Activated T-cell treated with anti-CD3 and anti-CD28 coated beads, Interleukin-2, amount 50 U/mL, for 24 hours (primary cell): ENCODE data around the gene NKD2.

Experiments
- DNase-seq: peaks from one replicate; pipeline ENCODE4 v3.0.0-alpha.2; 2020
- H3K27ac Mint-ChIP-seq: 2 replicates; pipeline ENCODE4 v1.8.0; 2020; ENCODE audit warnings: mild to moderate bottlenecking, mixed read lengths
- H3K27me3 Mint-ChIP-seq: 2 replicates; pipeline ENCODE4 v1.8.0; 2020; ENCODE audit warnings: mixed read lengths
- H3K36me3 Mint-ChIP-seq: 2 replicates; pipeline ENCODE4 v1.8.0; 2020; ENCODE audit warnings: low read depth, mixed read lengths
- H3K4me1 Mint-ChIP-seq: 2 replicates; pipeline ENCODE4 v1.8.0; 2020; ENCODE audit warnings: low read depth, mixed read lengths
- H3K4me3 Mint-ChIP-seq: 2 replicates; pipeline ENCODE4 v1.8.0; 2020; ENCODE audit warnings: mild to moderate bottlenecking, moderate library complexity, mixed read lengths
- H3K9me3 Mint-ChIP-seq: 2 replicates; pipeline ENCODE4 v1.8.0; 2020; ENCODE audit warnings: mixed read lengths

NKD2 gene

DNA sequence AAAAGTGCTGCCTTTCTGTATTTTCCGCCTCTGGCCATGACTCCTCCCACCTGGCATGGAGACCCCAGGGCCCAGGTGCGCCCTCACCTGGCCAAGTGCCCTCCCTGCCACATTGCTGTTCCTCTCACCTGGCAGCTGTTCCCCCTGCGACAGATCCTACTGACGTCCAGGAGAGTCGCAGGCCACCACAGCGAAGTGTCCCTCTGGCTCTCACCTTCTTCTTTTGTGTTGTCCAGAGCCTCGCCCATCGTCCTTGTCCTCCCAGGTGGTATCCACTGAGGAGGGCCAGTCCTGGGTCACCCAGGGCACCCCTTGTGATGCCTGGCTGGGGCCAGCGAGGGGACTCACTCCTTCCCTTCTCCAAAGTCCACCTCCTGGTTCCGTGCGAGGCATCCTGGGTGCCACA is 2.6 kb downstream of the NKD2 start:
- no peaks in the 10 kb centered on the region for H3K36me3 Mint-ChIP-seq
- peaks cover 17% of the 10 kb centered on the region for H3K4me1 Mint-ChIP-seq
- no peak overlapping the region for H3K4me3 Mint-ChIP-seq
- no peak overlapping the region for H3K27ac Mint-ChIP-seq
- H3K27me3 Mint-ChIP-seq = peaks cover 51% of the 10 kb centered on the region
- H3K9me3 Mint-ChIP-seq = no peaks in the 10 kb centered on the region
- peak; percentile 68 for DNase-seq

DNA sequence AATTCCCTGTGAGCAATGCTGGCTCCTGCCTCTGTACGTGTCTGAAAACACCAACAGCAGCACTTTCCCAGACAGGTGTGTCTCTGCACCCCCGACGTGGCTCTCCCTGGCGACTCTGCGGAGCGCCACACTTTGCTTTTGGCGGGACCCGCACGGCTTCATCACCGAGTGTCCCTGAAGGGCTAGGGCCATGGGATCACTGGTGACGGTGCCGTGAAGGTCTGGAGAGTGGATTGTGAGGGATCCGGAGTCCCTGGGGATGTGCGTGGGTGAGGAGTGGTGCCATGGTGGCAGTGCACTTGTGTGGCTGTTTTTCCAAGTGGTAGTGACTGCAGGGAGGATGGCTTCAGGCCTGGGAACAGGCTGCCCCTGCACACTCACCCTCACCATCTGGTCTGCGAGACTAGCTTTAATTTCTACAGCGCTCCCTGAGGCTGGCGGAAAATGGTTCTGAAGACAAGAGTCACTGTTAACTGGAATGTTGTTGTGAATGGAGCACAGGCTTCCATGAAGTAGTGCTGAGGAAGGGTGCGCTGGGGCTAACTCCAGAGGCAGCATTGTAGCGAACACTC is 3.2 kb downstream of the NKD2 start:
- no peak for DNase-seq
- H3K4me3 Mint-ChIP-seq = no peak overlapping the region
- no peak overlapping the region for H3K27ac Mint-ChIP-seq
- no peaks in the 10 kb centered on the region for H3K9me3 Mint-ChIP-seq
- H3K36me3 Mint-ChIP-seq = no peaks in the 10 kb centered on the region
- peaks cover 15% of the 10 kb centered on the region for H3K4me1 Mint-ChIP-seq
- peaks cover 45% of the 10 kb centered on the region for H3K27me3 Mint-ChIP-seq

DNA sequence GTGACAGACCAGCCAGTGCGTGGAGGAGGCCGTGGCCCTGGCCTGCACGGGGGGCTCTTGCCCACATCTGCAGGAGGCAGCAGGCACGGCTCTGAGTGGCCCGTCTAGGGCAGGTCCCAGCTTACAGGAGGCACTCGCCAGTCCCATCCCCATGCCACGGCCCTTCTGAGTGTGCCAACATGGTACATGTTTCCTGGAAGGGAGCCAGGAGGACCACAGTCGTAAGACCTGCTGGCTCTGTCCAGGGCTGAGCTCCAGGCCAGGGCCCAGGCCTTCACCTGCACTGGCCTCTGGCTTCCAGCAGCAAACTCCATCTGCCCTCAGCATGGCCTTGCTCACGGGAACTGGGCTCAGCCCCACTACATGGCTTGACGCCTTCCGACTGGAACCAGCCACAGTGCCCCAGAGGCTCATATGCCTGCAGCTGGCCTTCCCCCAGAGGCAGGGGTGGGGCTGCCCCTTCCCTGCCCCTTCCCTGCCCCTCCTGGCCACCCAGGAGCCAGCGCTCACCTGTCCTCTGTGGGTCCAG is 3.8 kb downstream of the NKD2 start:
- no peak for DNase-seq
- Mint-ChIP-seq H3K27me3 (peaks cover 39% of the 10 kb centered on the region), H3K4me3 (no peak overlapping the region), H3K27ac (no peak overlapping the region), H3K9me3 (no peaks in the 10 kb centered on the region), H3K36me3 (no peaks in the 10 kb centered on the region), H3K4me1 (peaks cover 15% of the 10 kb centered on the region)

DNA sequence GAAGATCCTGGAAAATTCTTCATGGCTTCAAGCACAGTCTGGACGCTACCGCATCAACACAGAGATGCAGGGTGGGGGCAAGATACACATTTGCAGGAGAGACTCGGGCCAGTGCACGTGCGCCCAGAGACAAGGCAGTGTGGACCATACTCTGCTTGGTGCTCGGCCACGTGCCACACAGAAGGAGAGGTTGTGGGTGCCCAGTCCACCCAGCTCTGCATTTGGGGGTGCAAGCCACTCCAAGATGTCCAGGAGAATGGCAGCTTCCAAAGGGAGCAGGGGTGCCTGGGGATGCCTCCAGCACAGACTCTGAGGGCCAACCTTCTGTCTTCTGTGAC is 4.3 kb downstream of the NKD2 start:
- no peaks in the 10 kb centered on the region for H3K9me3 Mint-ChIP-seq
- H3K27ac Mint-ChIP-seq = no peak overlapping the region
- H3K4me3 Mint-ChIP-seq = no peak overlapping the region
- H3K36me3 Mint-ChIP-seq = no peaks in the 10 kb centered on the region
- no peak for DNase-seq
- H3K4me1 Mint-ChIP-seq = peaks cover 15% of the 10 kb centered on the region
- peaks cover 34% of the 10 kb centered on the region for H3K27me3 Mint-ChIP-seq

DNA sequence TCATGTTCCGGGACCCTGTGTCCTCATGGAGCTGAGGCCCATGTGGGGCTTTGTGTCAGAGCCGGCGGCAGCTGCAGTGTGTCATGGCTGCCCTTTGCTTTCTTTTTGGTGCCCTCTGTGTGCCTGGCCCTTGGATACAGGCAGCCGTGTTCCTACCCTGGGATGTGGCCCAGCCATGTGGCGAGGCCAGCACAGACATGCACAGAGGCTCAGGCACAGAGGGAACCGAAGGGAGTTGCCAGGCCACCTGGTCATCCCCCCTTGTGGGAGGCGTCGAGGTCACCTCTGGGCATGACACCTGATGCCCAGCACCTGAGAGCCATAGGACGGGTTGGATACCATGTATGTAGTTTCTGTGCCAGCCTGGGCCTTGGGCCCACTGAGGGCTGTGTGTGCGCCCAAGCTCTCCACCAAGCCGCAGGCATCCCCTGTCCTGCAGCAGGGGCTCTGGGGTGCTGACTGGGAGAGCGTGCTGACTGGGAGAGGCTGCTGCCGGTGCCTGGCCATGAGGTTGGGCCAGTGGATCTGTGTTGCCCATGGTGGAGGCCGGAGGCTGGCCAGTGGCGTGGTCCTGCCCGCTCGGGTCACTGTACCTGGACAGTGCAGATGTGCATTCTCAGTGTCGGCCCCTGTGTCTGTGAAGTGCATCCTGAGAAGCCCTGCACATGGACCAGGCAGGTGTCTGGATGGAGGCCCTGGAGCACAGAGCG is 4.8 kb downstream of the NKD2 start:
- Mint-ChIP-seq H3K27ac (no peak overlapping the region), H3K36me3 (no peaks in the 10 kb centered on the region), H3K4me1 (peaks cover 12% of the 10 kb centered on the region), H3K9me3 (no peaks in the 10 kb centered on the region), H3K27me3 (peaks cover 31% of the 10 kb centered on the region), H3K4me3 (no peak overlapping the region)
- DNase-seq = no peak

DNA sequence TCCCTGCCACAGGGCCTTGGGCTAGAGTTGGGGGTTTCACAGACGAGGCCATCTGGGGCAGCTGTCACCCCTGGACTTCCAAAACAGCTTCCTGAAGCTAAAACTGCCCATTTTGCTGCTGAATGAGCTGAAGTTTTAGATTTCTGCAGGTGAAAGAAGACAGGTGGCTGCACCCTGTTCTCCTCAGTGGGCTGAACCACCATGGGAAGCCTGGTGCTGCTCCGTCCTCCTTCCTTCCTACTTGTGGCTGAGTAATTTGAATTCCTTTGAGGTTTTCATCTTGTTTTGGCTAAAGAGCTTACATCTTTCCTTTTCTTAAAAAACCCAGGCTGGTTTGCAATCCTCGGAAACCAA is 5.3 kb downstream of the NKD2 start:
- H3K27ac Mint-ChIP-seq = no peak overlapping the region
- peaks cover 12% of the 10 kb centered on the region for H3K4me1 Mint-ChIP-seq
- no peak for DNase-seq
- no peaks in the 10 kb centered on the region for H3K36me3 Mint-ChIP-seq
- H3K27me3 Mint-ChIP-seq = peaks cover 31% of the 10 kb centered on the region
- H3K9me3 Mint-ChIP-seq = no peaks in the 10 kb centered on the region
- no peak overlapping the region for H3K4me3 Mint-ChIP-seq

DNA sequence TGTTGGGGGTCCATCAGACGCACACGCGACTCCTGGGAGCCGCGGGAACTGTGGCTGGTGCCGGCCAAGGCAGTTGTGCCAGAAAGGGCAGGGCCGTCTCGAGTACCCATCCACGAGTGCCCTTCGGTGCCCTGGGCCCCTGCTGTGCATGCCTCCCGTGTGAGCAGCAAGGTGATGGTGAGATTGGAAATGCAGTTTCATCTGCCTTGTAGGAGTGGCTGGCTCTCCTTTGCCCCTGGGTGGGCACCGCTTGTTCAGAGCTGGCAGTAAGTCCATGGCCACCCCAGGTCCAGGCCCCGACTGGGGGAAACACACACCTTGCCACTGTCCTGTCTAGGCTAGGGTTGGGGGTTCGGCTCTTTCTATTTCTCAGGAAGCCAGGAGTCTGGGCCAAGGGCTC is 5.7 kb downstream of the NKD2 start:
- Mint-ChIP-seq H3K27me3 (peaks cover 31% of the 10 kb centered on the region), H3K36me3 (no peaks in the 10 kb centered on the region), H3K4me1 (peaks cover 12% of the 10 kb centered on the region), H3K9me3 (no peaks in the 10 kb centered on the region), H3K27ac (no peak overlapping the region), H3K4me3 (no peak overlapping the region)
- DNase-seq = no peak

DNA sequence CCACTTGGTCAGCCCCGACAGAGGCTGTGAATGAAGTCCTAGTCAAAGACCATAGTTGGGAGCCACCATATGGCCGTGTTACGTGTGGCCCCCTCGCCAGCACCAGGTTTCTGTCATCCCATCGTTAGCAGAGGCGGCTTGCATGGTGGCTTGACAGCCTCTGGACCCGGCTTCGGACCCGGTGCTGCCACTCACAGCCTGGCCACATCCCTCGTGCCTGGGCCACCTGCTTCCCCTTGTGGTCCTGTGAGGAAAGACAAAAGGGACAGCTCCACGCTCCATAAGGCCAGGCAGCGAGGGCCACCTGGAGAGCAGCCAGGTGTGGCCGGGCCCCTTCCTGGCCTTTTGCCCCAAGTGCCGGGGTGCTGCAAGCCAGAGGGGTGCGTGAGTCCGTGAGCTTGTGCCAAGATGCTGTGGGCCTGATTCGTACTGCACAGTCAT is 6.2 kb downstream of the NKD2 start:
- H3K27me3 Mint-ChIP-seq = peaks cover 28% of the 10 kb centered on the region
- peaks cover 10% of the 10 kb centered on the region for H3K4me1 Mint-ChIP-seq
- no peaks in the 10 kb centered on the region for H3K9me3 Mint-ChIP-seq
- H3K4me3 Mint-ChIP-seq = no peak overlapping the region
- no peak overlapping the region for H3K27ac Mint-ChIP-seq
- H3K36me3 Mint-ChIP-seq = no peaks in the 10 kb centered on the region
- DNase-seq = no peak

DNA sequence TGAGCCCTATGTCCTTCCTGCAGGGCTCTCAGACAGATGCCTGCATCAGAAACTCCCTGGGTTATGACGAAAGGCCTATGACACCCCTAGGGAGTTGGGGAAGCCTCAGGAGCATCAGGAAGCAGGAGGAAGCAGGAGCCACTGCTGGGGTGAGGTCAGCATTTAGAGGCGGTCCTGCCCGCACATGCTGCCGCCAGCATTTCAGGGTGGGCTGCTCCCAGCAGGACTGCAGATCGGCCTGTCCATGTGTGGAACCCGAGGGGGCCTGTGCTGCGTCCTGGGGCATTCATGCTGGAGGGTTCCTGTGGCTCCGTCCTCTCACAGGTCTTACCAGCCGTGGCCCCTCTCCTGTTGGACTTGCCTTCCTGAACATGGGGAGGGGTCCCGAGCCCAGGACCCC is 6.9 kb downstream of the NKD2 start:
- Mint-ChIP-seq H3K4me3 (no peak overlapping the region), H3K27ac (no peak overlapping the region), H3K27me3 (peaks cover 21% of the 10 kb centered on the region), H3K36me3 (no peaks in the 10 kb centered on the region), H3K9me3 (no peaks in the 10 kb centered on the region), H3K4me1 (peaks cover 6% of the 10 kb centered on the region)
- DNase-seq = no peak

DNA sequence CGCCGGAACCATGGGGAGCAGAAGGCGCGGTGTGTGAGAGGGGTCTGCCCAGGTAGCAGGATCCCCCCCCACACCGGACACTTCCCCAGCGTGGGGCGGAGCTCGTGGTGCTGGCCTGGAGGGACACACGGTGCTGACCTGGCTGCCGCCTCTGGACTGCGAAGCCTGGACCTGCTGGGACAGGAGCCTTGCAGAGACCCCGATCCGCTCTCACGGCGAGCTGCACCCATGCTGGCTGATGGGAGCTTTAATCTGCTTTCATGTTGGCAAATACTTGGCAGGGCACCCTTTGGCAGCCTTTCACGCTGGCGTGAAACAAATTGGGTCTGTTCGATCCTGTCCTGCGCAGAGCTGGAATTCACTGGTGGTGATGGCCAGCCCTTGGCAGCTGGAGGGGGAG is 7.4 kb downstream of the NKD2 start:
- Mint-ChIP-seq H3K27me3 (peaks cover 16% of the 10 kb centered on the region), H3K36me3 (no peaks in the 10 kb centered on the region), H3K4me3 (no peak overlapping the region), H3K4me1 (peaks cover 1% of the 10 kb centered on the region), H3K9me3 (no peaks in the 10 kb centered on the region), H3K27ac (no peak overlapping the region)
- DNase-seq = no peak

DNA sequence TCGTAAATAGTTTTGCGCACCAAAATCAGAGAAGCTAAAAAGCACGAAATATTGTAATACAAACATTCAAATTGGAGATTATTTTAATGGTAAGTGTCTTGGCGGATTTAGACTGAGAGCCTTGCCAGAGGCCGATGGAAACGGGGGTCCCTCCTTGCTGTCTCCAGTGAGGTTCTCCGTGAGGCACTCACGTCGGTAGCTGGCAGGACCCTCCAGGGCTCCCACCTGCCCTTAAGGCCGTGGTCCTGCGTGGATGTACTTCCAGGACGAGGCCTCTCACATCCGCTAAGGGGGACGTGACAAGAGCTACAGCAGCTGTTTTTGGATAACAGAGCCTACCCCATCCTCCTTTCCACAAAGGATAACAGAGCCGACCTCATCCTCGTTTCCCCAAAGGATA is 7.9 kb downstream of the NKD2 start:
- DNase-seq = no peak
- H3K27ac Mint-ChIP-seq = no peak overlapping the region
- H3K4me1 Mint-ChIP-seq = no peaks in the 10 kb centered on the region
- H3K27me3 Mint-ChIP-seq = peaks cover 11% of the 10 kb centered on the region
- H3K36me3 Mint-ChIP-seq = no peaks in the 10 kb centered on the region
- no peak overlapping the region for H3K4me3 Mint-ChIP-seq
- no peaks in the 10 kb centered on the region for H3K9me3 Mint-ChIP-seq

DNA sequence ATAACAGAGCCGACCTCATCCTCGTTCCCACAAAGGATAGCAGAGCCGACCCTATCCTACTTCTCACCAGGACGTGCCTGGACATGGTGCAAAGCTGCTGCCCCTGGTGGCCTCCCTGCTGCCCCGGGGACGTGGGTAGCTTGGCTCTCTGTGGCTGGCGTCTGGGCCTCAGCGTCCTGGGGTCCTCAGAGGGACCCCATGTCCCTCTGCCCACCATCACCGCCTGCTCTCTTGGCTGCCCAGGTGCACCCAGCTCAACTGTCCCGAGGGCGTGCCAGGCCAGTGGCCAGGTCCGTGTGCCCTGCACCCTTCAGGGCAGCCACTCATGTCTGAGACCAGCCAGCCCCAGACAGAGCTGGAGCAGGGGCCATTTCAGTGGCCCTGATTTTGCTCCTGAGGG is 8.5 kb downstream of the NKD2 start:
- Mint-ChIP-seq H3K9me3 (no peaks in the 10 kb centered on the region), H3K27ac (no peak overlapping the region), H3K4me1 (no peaks in the 10 kb centered on the region), H3K4me3 (no peak overlapping the region), H3K36me3 (no peaks in the 10 kb centered on the region), H3K27me3 (peaks cover 6% of the 10 kb centered on the region)
- DNase-seq = no peak

DNA sequence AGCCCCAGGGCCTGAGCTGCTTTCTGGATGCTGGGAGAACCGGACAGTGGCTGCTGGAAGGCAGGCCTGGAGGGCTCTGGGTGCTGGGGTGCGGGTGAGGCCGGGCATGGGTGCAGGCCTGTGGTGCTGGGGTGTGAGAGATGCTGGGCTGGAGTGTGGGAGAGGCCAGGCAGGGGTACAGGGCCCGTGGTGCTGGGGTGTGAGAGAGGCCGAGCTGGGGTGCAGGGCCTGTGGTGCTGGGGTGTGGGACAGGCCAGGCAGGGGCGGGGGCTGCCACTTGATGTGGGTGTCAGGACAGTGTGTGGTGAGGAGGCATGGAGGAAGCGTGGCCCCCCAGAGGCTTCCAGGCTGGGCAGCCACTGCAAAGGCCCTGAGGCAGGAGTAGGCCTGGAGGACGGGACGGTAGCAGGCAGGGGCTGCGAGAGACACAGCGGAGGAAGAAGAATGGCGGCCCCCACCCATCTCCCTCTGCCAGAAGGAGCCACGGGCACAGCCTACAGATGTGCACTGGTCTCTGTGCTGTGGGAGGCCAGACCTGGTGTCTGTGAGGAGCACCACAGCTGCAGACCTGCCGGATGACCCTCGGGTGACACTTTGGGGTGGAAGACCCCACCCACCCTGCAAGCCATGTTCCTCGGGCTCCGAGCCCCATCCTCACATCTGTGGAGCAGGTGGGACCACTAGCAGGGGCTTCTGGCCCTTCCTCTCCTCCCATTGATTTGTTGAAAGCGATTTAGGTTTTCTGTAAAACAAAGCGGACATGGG is 9.3 kb downstream of the NKD2 start:
- no peaks in the 10 kb centered on the region for H3K4me1 Mint-ChIP-seq

DNA sequence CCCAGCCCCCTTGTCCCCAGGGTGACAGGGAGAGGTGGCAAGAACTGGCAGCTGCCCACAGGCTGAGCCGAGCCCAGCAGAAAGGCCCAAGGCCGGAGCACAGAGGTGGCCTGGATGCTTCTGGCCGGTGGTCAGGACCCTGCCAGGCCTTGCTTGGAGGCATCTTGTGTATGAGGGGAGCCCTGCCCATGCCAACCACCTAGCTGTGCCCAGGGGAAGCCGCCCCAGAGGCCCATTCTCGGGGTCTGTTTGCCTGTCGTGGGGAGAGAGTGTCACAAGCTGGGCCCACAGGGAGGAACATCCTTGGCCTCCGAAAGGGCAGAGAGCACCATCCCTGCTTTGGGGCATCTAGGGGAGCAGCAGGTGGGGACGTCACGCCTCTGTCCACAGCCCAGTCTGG is 10.0 kb downstream of the NKD2 start:
- no peak overlapping the region for H3K4me3 Mint-ChIP-seq
- H3K27ac Mint-ChIP-seq = no peak overlapping the region
- no peak for DNase-seq
- H3K9me3 Mint-ChIP-seq = no peaks in the 10 kb centered on the region
- H3K36me3 Mint-ChIP-seq = no peaks in the 10 kb centered on the region
- H3K4me1 Mint-ChIP-seq = no peaks in the 10 kb centered on the region
- no peaks in the 10 kb centered on the region for H3K27me3 Mint-ChIP-seq

More for the DNA sequence above, 9.3 kb downstream of the NKD2 start:
- Mint-ChIP-seq H3K9me3 (no peaks in the 10 kb centered on the region), H3K27me3 (peaks cover 1% of the 10 kb centered on the region), H3K36me3 (no peaks in the 10 kb centered on the region), H3K4me3 (no peak overlapping the region), H3K27ac (no peak overlapping the region)
- no peak for DNase-seq
